ENCODE measurements around the gene CBY1.

The CBY1 gene

GRCh38 chr22:38705235-38706100, 49.0 kb downstream of the CBY1 start, which contains the start of gene GTPBP1:
TSS of gene GTPBP1 (plus strand) at chr22:38705944. CDS start at chr22:38705956, 12 bp downstream.
- DNase-seq: peak; percentile 100

- no peak for DNase-seq
Observed at GRCh38 chr22:38706101-38706900, 49.9 kb downstream of the CBY1 start.

- DNase-seq: no peak
Observed at GRCh38 chr22:38706901-38707195, 50.4 kb downstream of the CBY1 start.

- no peak for DNase-seq
Observed at GRCh38 chr22:38707346-38707745, 50.9 kb downstream of the CBY1 start.

GRCh38 chr22:38707984-38708383, 51.5 kb downstream of the CBY1 start:
- no peak for DNase-seq

- no peak for DNase-seq
Observed at GRCh38 chr22:38709306-38709705, 52.9 kb downstream of the CBY1 start.

- no peak for DNase-seq
Observed at GRCh38 chr22:38710351-38710750, 53.9 kb downstream of the CBY1 start.

GRCh38 chr22:38710866-38711265, 54.4 kb downstream of the CBY1 start:
- DNase-seq: no peak

- no peak for DNase-seq
Observed at GRCh38 chr22:38712486-38713207, 56.2 kb downstream of the CBY1 start.

GRCh38 chr22:38713921-38714320, 57.5 kb downstream of the CBY1 start:
- DNase-seq: no peak

GRCh38 chr22:38715176-38715764, 58.8 kb downstream of the CBY1 start:
- DNase-seq: no peak

GRCh38 chr22:38715852-38716251, 59.4 kb downstream of the CBY1 start:
- no peak for DNase-seq

GRCh38 chr22:38716271-38716670, 59.8 kb downstream of the CBY1 start:
- no peak for DNase-seq

GRCh38 chr22:38716826-38717225, 60.4 kb downstream of the CBY1 start:
- no peak for DNase-seq

GRCh38 chr22:38717244-38717643, 60.8 kb downstream of the CBY1 start:
- no peak for DNase-seq

- no peak for DNase-seq
Observed at GRCh38 chr22:38718414-38718813, 62.0 kb downstream of the CBY1 start.

GRCh38 chr22:38719196-38719595, 62.8 kb downstream of the CBY1 start:
- DNase-seq: no peak

- no peak for DNase-seq
Observed at GRCh38 chr22:38720350-38720749, 63.9 kb downstream of the CBY1 start.

GRCh38 chr22:38721551-38721950, 65.1 kb downstream of the CBY1 start:
- DNase-seq: no peak
